PFSK-1 (cell line): ENCODE measurements around the gene SPEG.

Experiments used
- POLR2AphosphoS5 ChIP-seq: IDR thresholded peaks from 2 replicates; pipeline ENCODE4 v1.6.1; 2012; ENCODE audit warnings: low read depth, mild to moderate bottlenecking, control low read depth, low read length, moderate library complexity
- TAF1 ChIP-seq: IDR thresholded peaks from 2 replicates; pipeline ENCODE4 v1.6.1; 2012; ENCODE audit warnings: low read length, control low read depth, borderline replicate concordance; ENCODE audit not compliant: insufficient read depth
- TF ChIP-seq, protein P1 (sequence below), 2 experiments: IDR thresholded peaks; 2 replicates each; pipeline versions ENCODE4 v1.6.1 to v1.8.0; 2011 to 2012; ENCODE audit warnings: low read depth in 2 of 2, low read length in 2 of 2, control low read depth in 1 of 2, inconsistent platforms in 1 of 2, mild to moderate bottlenecking in 1 of 2, moderate library complexity in 1 of 2; ENCODE audit not compliant: insufficient read depth in 1 of 2

DNA sequence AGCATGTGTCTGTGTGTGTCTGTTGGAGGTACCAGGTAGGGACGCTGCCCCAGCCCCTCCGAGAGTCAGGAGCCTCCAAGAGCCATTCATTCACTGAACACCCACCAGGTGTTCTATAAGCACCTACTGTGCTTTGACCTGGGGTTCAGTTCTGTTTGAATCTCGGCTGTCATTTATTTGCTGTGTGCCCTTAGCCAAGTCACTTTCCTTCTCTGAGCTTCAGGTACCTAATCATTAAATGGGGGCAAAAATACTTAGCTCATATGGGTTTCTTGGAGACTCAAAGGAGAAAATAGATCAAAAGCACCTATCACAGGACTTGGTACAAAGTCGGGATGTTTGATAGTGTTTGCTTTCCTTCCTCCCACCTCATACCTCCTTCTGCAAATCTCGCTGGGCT is 92.8 kb downstream of the SPEG start:
- TF ChIP-seq TAF1 (no peak), POLR2AphosphoS5 (no peak)
- TF ChIP-seq, protein P1, sequence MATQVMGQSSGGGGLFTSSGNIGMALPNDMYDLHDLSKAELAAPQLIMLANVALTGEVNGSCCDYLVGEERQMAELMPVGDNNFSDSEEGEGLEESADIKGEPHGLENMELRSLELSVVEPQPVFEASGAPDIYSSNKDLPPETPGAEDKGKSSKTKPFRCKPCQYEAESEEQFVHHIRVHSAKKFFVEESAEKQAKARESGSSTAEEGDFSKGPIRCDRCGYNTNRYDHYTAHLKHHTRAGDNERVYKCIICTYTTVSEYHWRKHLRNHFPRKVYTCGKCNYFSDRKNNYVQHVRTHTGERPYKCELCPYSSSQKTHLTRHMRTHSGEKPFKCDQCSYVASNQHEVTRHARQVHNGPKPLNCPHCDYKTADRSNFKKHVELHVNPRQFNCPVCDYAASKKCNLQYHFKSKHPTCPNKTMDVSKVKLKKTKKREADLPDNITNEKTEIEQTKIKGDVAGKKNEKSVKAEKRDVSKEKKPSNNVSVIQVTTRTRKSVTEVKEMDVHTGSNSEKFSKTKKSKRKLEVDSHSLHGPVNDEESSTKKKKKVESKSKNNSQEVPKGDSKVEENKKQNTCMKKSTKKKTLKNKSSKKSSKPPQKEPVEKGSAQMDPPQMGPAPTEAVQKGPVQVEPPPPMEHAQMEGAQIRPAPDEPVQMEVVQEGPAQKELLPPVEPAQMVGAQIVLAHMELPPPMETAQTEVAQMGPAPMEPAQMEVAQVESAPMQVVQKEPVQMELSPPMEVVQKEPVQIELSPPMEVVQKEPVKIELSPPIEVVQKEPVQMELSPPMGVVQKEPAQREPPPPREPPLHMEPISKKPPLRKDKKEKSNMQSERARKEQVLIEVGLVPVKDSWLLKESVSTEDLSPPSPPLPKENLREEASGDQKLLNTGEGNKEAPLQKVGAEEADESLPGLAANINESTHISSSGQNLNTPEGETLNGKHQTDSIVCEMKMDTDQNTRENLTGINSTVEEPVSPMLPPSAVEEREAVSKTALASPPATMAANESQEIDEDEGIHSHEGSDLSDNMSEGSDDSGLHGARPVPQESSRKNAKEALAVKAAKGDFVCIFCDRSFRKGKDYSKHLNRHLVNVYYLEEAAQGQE (IDR thresholded peaks at IDR 0.05; ENCODE audit: insufficient read depth in 1 of 2, low read depth in 2 of 2, low read length in 2 of 2): no peak
